ENCODE measurements around the gene SEL1L2.

The SEL1L2 gene

DNA sequence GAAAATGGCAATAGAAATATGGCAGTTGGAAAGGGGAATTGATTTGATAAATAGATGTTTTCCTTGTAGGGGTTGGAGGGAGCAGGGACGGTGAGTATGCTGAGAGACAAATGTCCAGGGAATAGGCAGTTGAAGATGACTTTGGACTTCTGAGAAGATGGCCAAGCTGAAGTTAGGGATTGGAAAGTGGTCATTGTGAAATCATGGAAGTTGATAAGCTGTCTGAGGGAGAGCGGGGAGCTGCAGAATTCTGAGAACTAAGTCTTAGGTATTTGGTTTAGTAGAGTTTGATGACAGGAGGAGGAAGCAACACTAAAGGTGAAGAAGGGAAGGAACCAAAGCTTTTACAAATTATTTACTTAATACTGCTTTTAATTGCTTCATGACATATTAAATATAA, 190.4 kb downstream of the SEL1L2 start:
- Histone ChIP-seq H3K4me3 (ENCODE audit: low read length) (no peak overlapping the region), H4K20me1 (ENCODE audit: control insufficient read depth, insufficient read depth, low read depth, low read length) (no peaks in the 10 kb centered on the region), H3K27me3 (ENCODE audit: control insufficient read depth, low read length) (no peaks in the 10 kb centered on the region), H3K4me2 (ENCODE audit: low read length) (no peak overlapping the region), H3F3A (ENCODE audit: control insufficient read depth, insufficient read depth) (no peaks in the 10 kb centered on the region), H3K36me3 (ENCODE audit: control insufficient read depth, low read length) (peaks cover 79% of the 10 kb centered on the region), H3K9me3 (ENCODE audit: control insufficient read depth, insufficient read depth, low read length) (no peaks in the 10 kb centered on the region), H3K27ac (ENCODE audit: low read depth, low read length) (no peak overlapping the region), H3K4me1 (ENCODE audit: control insufficient read depth, low read length) (no peaks in the 10 kb centered on the region), H3K79me2 (ENCODE audit: control insufficient read depth, low read length) (no peaks in the 10 kb centered on the region), H3K9me2 (replicated peaks; ENCODE audit: control insufficient read depth, low read length) (no peaks in the 10 kb centered on the region)
- TF ChIP-seq CTCF (IDR thresholded peaks at IDR 0.05; ENCODE audit: low read depth, low read length, poor library complexity, severe bottlenecking) (no peak), EZH2phosphoT487 (IDR thresholded peaks at IDR 0.05; ENCODE audit: borderline replicate concordance, low read length) (no peak)
